ENCODE measurements around the gene LAIR1. TPM values are rescaled to one million over a fixed set of nuclear protein-coding genes. Genes with fewer than 3 reads are reported as not detected.

Gene LAIR1
- polyA plus RNA-seq, 3 donors, result 48.0 to 202 (median 73.8) TPM

DNA sequence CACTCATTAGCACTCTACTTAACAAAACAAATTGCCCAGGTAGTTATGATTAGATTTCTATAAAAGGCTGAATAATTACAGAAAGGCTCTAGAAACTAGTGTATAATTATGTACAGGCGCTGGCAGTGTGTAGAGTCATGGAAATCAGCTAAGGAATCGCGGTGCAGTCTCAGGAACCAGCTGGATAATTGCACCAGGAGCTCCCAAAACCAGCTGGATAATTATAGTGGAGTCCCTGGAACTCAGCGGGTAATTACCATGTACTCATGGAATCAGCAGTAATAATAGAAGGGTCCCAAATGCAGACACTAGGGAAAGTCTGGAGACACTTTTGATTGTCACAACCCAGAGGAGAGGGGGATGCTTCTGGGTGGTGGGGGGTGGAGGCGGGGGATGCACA is 27.4 kb upstream of the LAIR1 start:
- Mint-ChIP-seq H3K4me3 (no peak overlapping the region), H3K27me3 (ENCODE audit: low read depth in 3 of 3) (peaks cover 0 to 16% (median 0%) of the 10 kb centered on the region in 3 donors), H3K4me1 (peaks cover 47% of the 10 kb centered on the region), H3K27ac (no peak overlapping the region), H3K9me3 (peaks cover 0 to 10% (median 9%) of the 10 kb centered on the region in 7 donors), H3K36me3 (no peaks in the 10 kb centered on the region)
- no peaks in the 10 kb centered on the region for H3K36me3 ChIP-seq (replicated peaks in 1 of 2; ENCODE audit: control insufficient read depth in 1 of 2, insufficient read depth in 2 of 2, low read length in 2 of 2)
- H2AFZ ChIP-seq (ENCODE audit: insufficient read depth, low read depth, low read length, poor library complexity, severe bottlenecking), result no peak overlapping the region
- intact Hi-C loops (cut with micrococcal nuclease), result loop anchor here in 1 of 2 donors (5.0 to 10.0 kb wide), 2 partner anchors 40 to 67 kb away; no protein-coding TSS in a partner anchor
- H3K4me1 ChIP-seq (ENCODE audit: control insufficient read depth in 1 of 2, insufficient read depth in 2 of 2, low read length in 2 of 2), result peaks cover 44 to 53% of the 10 kb centered on the region in 2 donors
- H3K9me3 ChIP-seq (replicated peaks in 1 of 2; ENCODE audit: control insufficient read depth in 1 of 2, insufficient read depth in 1 of 2, low read length in 2 of 2), result peaks cover 0 to 7% of the 10 kb centered on the region in 2 donors
- H3K9ac ChIP-seq (ENCODE audit: insufficient read depth, low read length, poor library complexity, severe bottlenecking), result no peak overlapping the region
- H3K4me3 ChIP-seq (replicated peaks in 1 of 3; ENCODE audit: low read depth in 2 of 3, low read length in 3 of 3), result no peak overlapping the region
- TF ChIP-seq, protein P1, sequence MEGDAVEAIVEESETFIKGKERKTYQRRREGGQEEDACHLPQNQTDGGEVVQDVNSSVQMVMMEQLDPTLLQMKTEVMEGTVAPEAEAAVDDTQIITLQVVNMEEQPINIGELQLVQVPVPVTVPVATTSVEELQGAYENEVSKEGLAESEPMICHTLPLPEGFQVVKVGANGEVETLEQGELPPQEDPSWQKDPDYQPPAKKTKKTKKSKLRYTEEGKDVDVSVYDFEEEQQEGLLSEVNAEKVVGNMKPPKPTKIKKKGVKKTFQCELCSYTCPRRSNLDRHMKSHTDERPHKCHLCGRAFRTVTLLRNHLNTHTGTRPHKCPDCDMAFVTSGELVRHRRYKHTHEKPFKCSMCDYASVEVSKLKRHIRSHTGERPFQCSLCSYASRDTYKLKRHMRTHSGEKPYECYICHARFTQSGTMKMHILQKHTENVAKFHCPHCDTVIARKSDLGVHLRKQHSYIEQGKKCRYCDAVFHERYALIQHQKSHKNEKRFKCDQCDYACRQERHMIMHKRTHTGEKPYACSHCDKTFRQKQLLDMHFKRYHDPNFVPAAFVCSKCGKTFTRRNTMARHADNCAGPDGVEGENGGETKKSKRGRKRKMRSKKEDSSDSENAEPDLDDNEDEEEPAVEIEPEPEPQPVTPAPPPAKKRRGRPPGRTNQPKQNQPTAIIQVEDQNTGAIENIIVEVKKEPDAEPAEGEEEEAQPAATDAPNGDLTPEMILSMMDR (IDR thresholded peaks at IDR 0.05), result no peak
- no peaks in the 10 kb centered on the region for H3K27me3 ChIP-seq (ENCODE audit: control insufficient read depth in 2 of 2, insufficient read depth in 2 of 2, low read length in 2 of 2)
- H3K79me2 ChIP-seq (ENCODE audit: insufficient read depth, low read length), result no peaks in the 10 kb centered on the region
- no peaks in the 10 kb centered on the region for H4K20me1 ChIP-seq (ENCODE audit: insufficient read depth, low read length)
- 100% methylated on average over 3 of the region's 5 CpGs for WGBS (ENCODE audit: insufficient coverage)
- no peak overlapping the region for H3K27ac ChIP-seq (ENCODE audit: low read depth in 1 of 2, low read length in 2 of 2)
- no peak overlapping the region for H3K4me2 ChIP-seq (replicated peaks; ENCODE audit: extremely low read depth, low read length, poor library complexity, severe bottlenecking)
- no peak for DNase-seq

DNA sequence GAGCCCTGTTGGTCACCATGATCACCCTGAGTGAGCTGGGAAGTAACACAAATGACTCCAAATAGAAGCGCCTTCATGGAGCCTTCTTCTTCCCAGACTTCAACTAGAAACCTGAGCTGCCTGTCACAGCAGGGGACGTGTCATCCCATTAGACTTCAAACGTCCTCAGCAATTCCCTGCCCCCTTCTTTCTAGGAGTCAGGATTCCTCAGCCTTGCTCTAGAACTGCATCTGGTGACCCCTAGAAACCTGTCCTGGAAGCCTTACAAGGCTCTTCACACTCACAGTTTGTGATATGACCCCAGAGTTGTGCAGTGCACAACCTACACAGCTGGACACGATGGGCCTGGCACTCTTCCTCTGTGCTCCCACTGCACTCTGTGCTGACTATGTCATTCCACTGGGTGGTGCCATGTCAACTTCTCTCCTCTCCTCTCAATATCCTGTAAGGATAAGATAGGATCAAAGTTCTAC is 26.9 kb upstream of the LAIR1 start:
- Histone ChIP-seq H3K27ac (ENCODE audit: low read depth in 1 of 2, low read length in 2 of 2) (no peak overlapping the region), H3K36me3 (replicated peaks in 1 of 2; ENCODE audit: control insufficient read depth in 1 of 2, insufficient read depth in 2 of 2, low read length in 2 of 2) (no peaks in the 10 kb centered on the region), H3K4me1 (ENCODE audit: control insufficient read depth in 1 of 2, insufficient read depth in 2 of 2, low read length in 2 of 2) (peaks cover 48 to 57% of the 10 kb centered on the region in 2 donors), H3K27me3 (ENCODE audit: control insufficient read depth in 2 of 2, insufficient read depth in 2 of 2, low read length in 2 of 2) (no peaks in the 10 kb centered on the region), H3K9me3 (replicated peaks in 1 of 2; ENCODE audit: control insufficient read depth in 1 of 2, insufficient read depth in 1 of 2, low read length in 2 of 2) (peaks cover 0 to 2% of the 10 kb centered on the region in 2 donors), H3K79me2 (ENCODE audit: insufficient read depth, low read length) (no peaks in the 10 kb centered on the region), H3K4me3 (replicated peaks in 1 of 3; ENCODE audit: low read depth in 2 of 3, low read length in 3 of 3) (no peak overlapping the region), H3K4me2 (replicated peaks; ENCODE audit: extremely low read depth, low read length, poor library complexity, severe bottlenecking) (no peak overlapping the region), H3K9ac (ENCODE audit: insufficient read depth, low read length, poor library complexity, severe bottlenecking) (no peak overlapping the region), H2AFZ (ENCODE audit: insufficient read depth, low read depth, low read length, poor library complexity, severe bottlenecking) (no peak overlapping the region), H4K20me1 (ENCODE audit: insufficient read depth, low read length) (no peaks in the 10 kb centered on the region)
- Mint-ChIP-seq H3K9me3 (peaks cover 0 to 6% (median 4%) of the 10 kb centered on the region in 7 donors), H3K4me3 (no peak overlapping the region), H3K4me1 (peaks cover 48% of the 10 kb centered on the region), H3K27me3 (ENCODE audit: low read depth in 3 of 3) (peaks cover 0 to 15% (median 0%) of the 10 kb centered on the region in 3 donors), H3K36me3 (no peaks in the 10 kb centered on the region), H3K27ac (no peak overlapping the region)
- intact Hi-C loops (cut with micrococcal nuclease), result loop anchor here in 1 of 2 donors (5.0 to 10.0 kb wide), 2 partner anchors 39 to 67 kb away; no protein-coding TSS in a partner anchor
- no peak for DNase-seq
- TF ChIP-seq, protein P1 (IDR thresholded peaks at IDR 0.05), result no peak
- WGBS (ENCODE audit: insufficient coverage), result 85% methylated on average over 4 of the region's 4 CpGs
